HG02763 (cell line): ENCODE results near the gene CDC34.

Source experiments
- ATAC-seq: cut with Tn5 transposase; IDR thresholded peaks from one replicate; pipeline ENCODE4 v1.9.1; 2021; ENCODE audit warnings: mild to moderate bottlenecking, moderate library complexity; ENCODE audit not compliant: unreplicated experiment

Gene CDC34, protein sequence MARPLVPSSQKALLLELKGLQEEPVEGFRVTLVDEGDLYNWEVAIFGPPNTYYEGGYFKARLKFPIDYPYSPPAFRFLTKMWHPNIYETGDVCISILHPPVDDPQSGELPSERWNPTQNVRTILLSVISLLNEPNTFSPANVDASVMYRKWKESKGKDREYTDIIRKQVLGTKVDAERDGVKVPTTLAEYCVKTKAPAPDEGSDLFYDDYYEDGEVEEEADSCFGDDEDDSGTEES

DNA sequence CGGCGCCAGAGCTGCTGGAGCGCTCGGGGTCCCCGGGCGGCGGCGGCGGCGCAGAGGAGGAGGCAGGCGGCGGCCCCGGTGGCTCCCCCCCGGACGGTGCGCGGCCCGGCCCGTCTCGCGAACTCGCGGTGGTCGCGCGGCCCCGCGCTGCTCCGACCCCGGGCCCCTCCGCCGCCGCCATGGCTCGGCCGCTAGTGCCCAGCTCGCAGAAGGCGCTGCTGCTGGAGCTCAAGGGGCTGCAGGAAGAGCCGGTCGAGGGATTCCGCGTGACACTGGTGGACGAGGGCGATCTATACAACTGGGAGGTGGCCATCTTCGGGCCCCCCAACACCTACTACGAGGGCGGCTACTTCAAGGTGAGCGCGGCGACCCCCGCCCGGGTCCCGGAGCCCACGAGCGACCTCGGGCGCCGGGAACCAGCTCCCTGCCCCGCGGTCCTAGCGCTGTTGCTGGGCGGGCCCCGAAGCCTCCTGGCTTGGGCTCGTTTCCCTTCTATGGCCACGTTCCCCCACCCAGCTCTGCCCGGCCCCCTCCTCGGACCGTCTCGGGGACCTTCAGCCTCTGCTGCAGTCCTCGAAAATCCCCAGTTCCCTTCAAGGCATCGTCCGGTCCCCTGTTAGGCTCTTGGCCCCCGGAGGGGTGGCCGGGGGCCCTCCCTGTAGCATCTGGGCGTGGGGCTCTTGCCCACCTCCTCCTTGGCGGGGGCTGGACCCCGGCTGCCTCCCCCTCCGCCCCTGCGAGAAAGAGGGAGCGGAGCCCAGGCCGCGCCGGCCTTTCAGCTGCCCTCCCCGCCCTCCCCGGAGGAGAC, at the start of gene CDC34:
CDC34 (plus strand) TSS at position 8 of the 808 bp plus-strand sequence; CDS start at position 180, 172 bp downstream.
- ATAC-seq, result no peak

DNA sequence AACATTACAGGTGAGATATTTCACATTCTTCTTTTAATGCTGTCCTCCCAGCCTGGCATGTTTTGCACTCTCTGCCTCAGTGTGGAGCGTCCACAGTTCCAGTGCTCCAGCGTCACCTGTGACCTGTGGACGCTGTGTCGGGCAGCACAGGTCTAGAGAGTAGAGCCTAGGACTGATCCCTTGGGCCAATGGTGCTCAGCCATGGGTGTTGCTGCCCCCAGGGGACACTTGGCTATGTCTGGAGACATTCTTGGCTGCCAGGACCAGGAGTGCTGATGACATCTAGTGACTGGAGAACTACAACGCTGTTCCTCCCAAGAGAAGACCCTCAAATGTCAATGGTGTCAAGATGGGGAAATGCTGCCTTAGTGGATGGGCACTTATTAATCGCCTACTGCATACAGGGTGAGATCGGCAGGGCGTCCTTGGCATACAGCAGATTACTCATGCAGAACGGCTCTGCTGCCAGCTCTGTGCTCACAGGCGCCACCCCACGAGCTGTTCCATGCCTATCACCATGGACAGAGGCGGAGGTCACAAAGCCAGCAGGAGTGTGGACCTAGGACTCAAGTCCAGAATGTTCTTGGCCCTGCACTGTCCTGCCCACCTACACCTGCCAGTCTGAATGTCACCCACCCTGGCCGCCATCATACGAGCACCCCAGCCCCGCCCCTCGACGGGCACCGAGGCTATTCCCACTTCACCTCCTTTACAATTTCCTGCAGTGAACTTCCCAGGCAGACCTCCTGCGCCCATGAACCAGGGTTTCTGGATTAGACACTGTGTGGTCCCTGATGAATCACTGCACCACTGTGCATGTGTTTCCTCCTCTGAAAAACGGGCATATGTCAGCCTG, 49.1 kb upstream of the CDC34 start:
- ATAC-seq, result no peak

DNA sequence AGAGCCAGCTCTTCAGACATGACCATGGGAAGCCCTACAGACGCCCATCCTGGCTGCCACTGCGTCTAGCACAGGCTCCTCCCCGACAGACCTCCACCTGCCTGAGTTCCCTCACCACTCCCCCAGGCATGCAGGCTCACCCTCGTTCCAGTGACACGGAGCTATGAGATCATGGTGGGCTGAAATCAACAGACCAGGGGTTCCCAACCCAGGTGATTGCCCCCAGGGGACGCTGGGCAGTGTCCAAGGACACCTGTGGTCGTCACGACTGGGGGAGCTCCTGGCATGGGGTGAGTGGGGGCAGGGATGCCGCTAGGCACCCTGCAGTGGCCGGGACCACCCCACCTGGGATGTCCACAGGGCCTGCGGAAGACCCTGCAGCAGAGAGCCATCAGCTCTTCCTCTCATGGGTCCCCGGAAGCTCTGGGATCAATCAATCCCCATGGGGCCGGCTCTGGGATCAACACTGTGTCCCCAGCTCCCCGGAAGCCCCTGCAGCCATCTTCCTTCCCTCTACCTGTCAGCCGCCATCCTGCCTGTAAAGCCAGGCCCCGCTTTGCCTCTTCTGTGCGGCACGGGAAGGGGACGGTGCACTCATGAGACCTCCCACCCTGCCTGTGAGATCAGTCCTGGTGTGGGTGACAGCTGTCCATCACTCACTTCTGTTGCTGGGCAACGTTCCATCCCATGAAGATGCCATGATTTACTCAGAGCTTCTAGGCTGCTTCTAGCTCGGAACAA, 48.1 kb upstream of the CDC34 start:
- no peak for ATAC-seq

DNA sequence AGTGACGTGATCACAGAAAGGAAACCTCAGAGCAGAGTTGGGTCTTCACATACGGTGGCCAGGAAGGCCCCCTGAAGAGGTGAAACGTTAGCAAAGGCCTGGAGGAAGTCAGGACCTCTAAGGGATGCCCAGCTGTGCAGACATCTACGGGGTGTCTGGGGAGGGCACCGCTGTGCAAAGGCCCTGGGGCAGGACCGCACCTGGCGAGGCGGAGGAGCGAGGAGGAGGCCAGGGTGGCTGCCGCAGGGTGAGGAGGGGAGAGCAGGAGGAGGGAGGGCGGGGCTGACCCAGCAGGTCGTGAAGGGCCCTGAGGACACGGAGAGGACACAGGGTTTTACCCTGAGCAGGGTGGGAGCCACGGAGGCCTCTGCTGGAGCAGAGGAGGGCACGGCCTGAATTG, 47.1 kb upstream of the CDC34 start:
- no peak for ATAC-seq

DNA sequence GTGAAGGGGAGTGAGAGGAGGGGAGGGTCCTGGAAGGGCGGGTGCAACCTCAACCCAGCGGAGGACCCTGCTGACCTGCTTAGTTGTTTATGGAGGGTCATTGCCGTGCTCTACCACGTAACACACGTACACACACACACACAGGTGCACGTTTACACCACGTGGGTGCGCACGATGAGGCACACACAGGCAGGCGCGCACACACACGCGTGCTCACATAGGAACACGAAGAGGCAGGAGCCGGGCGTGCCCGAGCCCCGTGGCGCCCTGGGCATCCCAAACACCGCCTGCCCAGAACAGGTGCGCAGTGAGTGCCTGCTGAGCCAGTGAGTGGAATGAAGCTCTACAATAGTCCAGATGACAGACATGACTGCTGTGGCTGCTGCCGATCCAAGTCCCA, 46.5 kb upstream of the CDC34 start:
- ATAC-seq, result no peak

DNA sequence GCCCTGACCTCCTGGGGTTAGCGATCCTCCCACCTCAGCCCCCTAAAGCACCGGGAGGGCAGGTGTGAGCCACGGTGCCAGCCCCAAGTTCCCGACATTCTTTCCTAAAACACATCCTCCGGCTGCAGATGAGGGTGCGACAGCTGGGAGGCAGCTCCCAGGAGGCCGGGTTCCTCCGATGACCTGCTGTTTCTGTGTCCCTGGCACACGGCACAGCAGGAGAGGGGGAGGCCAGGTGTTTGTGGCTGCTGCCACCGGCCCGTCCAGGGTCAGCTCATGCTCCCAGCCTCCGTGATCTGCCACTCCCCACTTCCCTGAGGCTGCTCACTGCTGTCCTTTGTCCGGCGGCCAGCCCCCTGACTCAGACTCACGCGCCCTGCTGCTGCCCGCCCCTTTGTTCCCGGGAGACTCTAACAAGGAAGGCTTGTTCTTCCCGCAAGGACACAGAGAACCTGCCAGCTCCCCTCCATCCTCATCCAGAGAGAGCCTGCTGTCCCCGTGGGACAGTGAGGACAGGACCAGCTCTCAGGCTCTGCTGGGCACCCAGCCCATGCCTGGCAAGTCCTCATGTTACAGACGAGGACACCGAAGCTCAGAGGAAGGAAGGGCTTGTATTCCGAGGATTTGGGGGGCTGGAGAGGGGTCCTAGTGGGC, 45.9 kb upstream of the CDC34 start:
- ATAC-seq, result no peak

DNA sequence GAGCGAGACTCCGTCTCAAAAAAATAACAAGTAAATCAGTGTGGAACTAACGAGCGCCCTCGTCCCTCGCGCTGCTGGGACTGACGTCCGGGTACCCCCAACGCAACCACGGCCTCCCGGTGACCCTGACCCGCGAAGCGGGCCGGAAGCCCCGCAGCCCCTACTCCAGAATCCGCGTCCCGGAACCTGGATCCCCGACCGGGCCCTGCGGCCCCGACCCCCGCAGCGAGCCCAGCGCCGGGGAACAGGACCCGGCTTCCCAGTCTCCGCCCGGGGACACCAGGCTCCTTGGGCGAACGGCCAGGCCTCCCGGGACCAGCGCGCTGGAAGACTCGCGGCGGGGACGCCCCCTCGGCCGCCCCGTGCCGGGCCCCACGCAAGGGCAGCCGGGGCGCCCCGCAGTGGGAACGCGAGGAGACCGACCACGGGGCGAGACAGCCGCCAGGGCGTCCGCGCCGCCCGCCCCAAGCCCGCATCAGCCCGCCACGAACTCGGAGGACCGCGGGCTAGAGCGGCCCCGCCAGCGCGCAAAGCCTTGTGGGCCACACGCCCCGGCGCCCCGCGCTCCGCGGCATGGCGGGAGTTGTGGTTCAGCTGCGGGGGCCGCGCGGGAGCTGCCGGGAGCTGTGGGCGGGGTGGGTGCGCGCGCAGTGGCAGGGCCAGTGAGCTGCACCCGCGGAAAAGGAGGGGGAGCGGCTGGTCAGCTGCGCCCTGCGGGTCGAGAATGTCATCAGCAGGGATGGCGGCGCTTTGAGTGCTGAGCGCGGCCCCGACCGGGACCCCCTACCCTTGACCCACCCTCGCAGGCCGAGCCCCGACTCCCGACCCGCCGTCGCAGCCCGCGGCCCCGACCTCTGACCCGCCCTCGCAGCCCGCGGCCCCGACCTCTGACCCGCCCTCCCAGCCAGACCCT, 42.8 kb upstream of the CDC34 start:
- peak; percentile 87 for ATAC-seq

DNA sequence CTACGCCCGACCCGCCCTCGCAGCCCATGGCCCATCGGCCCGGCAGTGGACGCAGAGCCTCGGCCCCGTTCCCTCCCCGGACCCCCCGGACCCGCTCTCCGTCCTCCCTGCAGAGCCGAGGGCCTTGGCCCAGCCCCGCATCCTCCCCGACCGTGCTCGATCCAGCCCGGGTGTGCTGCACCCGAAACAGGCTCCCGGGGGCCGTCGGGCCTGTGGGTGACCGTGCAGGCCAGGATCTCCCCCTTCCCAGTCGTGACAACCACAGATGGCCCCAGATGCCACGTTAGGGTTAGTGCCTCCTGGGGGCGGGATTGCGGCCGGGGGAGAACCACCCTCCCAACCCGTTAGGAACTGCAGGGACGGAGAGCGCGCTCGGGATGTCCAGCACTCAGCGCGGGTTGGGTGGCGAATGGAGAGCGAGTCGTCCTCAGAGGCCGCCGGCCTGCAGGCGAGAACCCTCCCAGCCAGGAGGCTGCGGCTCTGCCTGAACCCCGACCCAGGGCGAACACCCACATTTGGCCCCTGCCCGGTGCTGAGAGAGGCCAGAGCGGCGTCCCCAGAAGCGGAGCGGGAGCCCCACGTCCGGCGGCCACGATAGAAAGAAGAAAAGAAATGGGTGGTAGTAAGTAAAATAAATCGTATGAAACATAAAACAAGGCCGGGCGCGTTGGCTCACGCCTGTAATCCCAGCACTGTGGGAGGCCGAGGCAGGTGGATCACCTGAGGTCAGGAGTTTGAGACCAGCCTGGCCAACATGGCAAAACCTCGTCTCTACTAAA, 42.0 kb upstream of the CDC34 start:
- ATAC-seq, result no peak

DNA sequence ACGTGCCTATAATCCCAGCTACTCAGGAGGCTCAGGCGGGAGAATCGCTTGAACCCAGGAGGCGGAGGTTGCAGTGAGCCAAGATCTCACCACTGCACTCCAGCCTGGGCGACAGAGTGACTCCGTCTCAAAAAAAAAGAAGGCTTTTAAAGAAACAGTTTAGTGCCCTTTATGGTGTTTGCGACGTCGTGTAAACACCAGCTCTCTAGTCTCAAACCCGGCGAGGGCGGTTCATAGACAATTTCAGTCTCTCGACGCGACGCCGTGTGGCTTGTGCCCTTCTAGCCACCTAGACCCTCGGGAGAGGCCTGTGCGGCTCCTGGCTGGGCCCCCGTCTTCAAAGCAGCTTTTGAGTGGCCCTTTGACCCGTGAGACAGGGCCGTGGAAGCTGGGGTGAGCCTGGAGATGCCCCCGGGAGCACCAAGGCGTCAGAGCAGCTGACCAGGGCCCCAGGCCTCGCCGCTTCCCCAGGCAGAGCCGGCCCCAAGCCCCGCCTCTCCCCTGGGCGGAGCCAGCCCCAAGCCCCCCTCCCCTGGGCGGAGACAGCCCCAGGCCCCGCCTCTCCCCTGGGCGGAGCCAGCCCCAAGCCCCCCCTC, 40.3 kb upstream of the CDC34 start:
- no peak for ATAC-seq

DNA sequence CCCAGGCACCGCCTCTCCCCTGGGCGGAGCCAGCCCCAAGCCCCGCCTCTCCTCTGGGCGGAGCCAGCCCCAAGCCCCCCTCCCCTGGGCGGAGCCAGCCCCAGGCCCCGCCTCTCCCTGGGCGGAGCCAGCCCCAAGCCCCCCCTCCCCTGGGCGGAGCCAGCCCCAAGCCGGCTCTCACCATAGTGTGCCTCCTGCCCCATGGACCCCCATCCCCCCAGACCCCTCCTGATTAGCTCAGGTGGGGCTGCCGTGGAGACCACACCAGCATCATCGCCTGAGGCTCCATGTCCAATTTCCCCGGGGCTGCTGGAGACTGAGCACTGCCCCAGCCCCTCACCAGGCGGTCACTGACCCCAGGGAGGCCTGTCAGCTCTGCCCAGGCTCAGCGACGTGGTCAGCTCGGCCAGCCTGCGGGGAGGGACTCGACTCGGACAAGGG, 39.4 kb upstream of the CDC34 start:
- ATAC-seq, result no peak

DNA sequence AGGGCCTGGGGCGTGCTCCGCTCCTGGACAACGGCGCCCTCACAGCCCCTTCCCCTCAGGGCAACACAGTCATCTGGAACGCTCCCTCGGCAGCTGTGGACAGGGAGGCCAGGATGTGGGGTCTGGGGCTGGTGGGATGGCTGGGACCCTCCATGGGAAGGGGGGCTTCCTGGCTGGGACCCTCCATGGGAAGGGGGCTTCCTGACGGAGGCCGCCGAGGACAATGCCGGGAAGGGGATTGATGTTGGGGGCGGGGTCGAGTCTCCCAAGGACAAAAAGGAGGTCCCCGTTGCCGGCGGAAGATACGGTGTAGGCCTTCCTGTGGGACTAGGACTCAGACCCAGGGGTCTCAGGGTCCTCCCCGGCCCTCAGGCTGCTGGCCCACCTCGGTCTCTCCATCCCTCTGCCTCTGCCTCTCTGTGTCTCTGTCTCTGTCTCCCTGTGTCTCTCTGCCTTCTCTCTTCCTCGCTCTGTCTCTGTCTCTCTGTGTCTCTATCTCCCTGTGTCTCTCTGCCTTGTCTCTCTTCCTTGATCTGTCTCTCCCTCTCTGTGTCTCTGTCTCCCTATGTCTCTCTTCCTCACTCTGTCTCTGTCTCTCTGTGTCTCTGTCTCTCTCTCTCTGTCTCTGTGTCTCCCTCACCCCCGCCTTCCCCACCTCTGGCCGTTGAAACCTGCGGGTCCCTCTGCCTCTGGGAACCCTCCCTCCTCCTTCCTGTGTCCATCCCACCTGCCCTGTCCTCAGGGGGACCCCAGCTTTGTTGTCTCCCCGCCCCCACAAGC, 38.0 kb upstream of the CDC34 start:
- no peak for ATAC-seq

DNA sequence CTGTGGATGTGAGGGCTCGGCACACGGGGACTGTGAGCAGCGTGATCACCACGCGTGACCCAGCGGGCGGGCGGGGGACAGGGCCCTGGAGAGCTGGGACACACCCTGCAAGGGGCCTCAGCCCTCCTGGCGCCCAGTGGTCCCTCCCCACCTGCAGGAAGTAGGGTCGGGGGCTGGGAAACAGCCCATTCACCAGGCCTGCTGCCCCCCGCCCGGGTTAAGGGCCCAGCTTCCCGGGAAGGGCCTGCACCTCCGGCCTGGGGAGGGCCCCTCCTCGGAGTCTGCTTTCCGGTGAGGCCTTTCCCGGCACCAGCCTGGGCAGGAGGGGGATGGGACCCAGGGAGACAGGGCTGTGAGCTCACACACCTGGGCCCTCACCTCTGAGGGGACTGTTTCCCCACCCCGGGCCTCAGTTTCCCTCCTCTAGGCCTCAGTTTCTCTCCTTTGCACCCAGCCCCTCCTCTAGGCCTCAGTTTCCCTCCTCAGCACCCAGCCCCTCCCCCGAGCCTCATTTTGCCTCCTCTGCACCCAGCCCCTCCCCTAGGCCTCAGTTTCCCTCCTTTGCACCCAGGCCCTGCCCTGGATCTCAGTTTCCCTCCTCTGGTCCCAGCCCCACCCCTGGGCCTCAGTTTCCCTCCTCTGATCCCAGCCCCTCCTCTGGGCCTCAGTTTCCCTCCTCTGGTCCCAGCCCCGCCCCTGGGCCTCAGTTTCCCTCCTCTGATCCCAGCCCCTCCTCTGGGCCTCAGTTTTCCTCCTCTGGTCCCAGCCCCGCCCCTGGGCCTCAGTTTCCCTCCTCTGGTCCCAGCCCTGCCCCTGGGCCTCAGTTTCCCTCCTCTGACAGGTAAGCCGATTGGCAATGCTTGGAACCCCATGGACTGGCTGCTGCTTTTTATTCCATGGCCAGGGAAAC, 37.1 kb upstream of the CDC34 start:
- ATAC-seq, result no peak

DNA sequence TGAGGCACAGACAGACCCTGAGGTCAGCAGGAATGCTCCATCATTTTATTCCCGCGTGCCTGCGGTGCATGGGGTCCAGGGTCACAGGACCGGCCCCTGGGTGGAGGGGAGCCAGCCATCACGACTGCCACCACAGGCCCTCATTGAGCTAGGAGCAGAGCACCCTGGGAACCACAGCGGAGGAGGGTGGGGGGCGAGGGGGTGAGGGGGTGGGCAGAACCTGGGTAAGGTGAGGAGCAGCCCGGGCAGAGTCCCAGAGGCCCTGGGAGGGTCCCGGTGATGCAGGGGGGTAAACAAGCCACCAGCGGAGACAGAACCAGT, 36.5 kb upstream of the CDC34 start:
- no peak for ATAC-seq

DNA sequence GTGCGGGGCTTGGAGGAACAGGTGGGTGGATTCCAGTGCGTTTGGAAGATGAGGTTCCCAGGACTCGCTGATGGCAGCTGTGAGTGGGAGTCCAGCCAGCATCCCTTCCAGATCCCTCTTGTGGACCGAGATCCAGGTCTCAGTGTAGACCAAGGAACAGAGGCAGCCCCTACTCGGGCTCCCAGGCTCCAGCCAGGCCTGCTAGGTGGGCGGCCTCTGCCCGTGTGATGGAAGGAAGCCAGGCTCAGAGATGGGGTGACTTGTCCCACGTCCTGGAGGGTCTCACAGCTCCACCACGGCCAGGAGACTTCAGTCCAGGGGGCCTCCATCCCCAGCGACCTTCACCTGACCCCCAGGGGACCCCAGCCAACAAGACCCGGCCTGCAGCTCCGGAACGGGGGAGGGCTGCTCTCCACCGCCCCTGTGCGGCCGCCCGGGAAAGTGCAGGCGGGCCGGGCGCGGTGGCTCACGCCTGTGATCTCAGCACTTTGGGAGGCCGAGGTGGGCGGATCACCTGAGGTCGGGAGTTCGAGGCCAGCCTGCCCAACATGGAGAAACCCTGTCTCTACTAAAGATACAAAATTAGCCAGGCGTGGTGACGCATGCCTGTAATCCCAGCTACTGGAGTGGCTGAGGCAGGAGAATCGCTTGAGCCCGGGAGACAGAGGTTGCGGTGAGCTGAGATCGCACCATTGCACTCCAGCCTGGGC, 36.0 kb upstream of the CDC34 start:
- ATAC-seq, result no peak

DNA sequence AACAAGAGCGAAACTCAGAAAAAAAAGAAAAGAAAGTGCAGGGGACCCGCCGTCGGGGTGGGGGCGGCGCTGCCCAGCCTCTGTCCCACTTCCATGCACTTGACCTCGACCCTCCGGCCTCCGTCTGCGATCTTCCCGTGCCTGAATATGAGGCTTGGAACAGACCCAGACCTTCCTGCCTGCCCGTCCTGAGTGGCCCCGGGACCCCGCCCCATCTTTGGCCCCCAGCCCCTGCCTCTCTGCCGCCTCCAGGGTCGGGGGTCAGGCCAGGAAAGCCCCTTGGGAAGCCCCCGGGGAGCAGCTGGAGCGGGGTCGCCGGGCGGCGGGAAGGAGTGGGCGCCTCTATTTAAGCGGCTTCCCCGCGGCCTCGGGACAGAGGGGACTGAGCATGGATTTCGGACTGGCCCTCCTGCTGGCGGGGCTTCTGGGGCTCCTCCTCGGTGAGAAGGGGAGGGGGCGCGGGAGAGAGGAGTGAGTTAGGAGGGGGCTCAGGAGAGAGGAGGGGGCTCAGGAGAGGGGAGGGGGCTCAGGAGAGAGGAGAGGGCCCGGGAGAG, 35.4 kb upstream of the CDC34 start, which contains the start of gene MADCAM1:
MADCAM1 (plus strand) TSS at position 375 of the 554 bp plus-strand sequence; CDS start at position 389, 14 bp downstream.
- ATAC-seq, result no peak
